H1 (cell line): ENCODE results near the gene PHETA1. TPM values are rescaled to one million over a fixed set of nuclear protein-coding genes. Genes with fewer than 3 reads are reported as not detected.

ENCODE experiments used
- CTCF ChIA-PET: fragments of 300-600 bp; sonication (Branson Sonifier 250); formaldehyde crosslinking; loops from one replicate; lab custom pipeline; 2021; ENCODE audit not compliant: partially characterized antibody; lab: Charles Lee
- POLR2A ChIA-PET: fragments of 300-600 bp; sonication (Branson Sonifier 250); formaldehyde crosslinking; loops from one replicate; lab custom pipeline; 2021; ENCODE audit warnings: inconsistent platforms; ENCODE audit not compliant: partially characterized antibody; lab: Charles Lee
- DNase-seq, 2 experiments: peaks; one replicate each; pipeline versions ENCODE4 v3.0.0 to v3.0.0-alpha.2; 2010 to 2022; ENCODE audit warnings: low spot score in 2 of 2, low read depth in 1 of 2, mixed read lengths in 1 of 2
- FAIRE-seq: peaks from 2 replicates; lab custom pipeline; 2011; peaks lifted over from hg19 to GRCh38; lab: Jason Lieb, UNC
- H2AFZ ChIP-seq: 2 replicates; pipeline ENCODE4 v1.8.1; 2012; ENCODE audit warnings: low read length, inconsistent platforms
- H2AK5ac ChIP-seq: 2 replicates; pipeline ENCODE4 v1.6.1; 2013; ENCODE audit warnings: low read depth, low read length
- H2BK120ac ChIP-seq: replicated peaks from 2 replicates; pipeline ENCODE3; 2013; ENCODE audit warnings: low read depth, low read length, inconsistent platforms
- H2BK12ac ChIP-seq: 2 replicates; pipeline ENCODE4 v1.6.1; 2013; ENCODE audit warnings: low read depth, low read length
- H2BK15ac ChIP-seq: 2 replicates; pipeline ENCODE4 v1.6.1; 2013; ENCODE audit warnings: low read length
- H2BK20ac ChIP-seq: 2 replicates; pipeline ENCODE4 v1.6.1; 2013; ENCODE audit warnings: low read length
- H2BK5ac ChIP-seq: 2 replicates; pipeline ENCODE4 v1.6.1; 2013; ENCODE audit warnings: low read depth, low read length
- H3K14ac ChIP-seq: 2 replicates; pipeline ENCODE4 v1.6.1; 2013; ENCODE audit warnings: inconsistent platforms; ENCODE audit not compliant: insufficient read length
- H3K18ac ChIP-seq: 2 replicates; pipeline ENCODE4 v1.6.1; 2013; ENCODE audit warnings: low read length; ENCODE audit errors: extremely low read depth
- H3K23ac ChIP-seq: 2 replicates; pipeline ENCODE4 v1.6.1; 2013; ENCODE audit warnings: inconsistent platforms; ENCODE audit not compliant: insufficient read length
- H3K23me2 ChIP-seq: 2 replicates; pipeline ENCODE4 v1.6.1; 2013; ENCODE audit warnings: low read depth, low read length
- H3K27ac ChIP-seq: 2 replicates; pipeline ENCODE4 v1.6.1; 2011; ENCODE audit warnings: low read depth, low read length, inconsistent platforms
- H3K27me3 ChIP-seq, 4 experiments: replicated peaks in 1 of 4; 1 replicate in 1 of 4; 2 replicates in 3 of 4; pipeline versions ENCODE4 v1.6.1 to v1.8.1; 2011 to 2013; ENCODE audit warnings: low read length in 3 of 4, mild to moderate bottlenecking in 3 of 4, inconsistent platforms in 2 of 4, mixed read lengths in 2 of 4, moderate library complexity in 1 of 4; ENCODE audit not compliant: control insufficient read depth in 3 of 4, insufficient read depth in 3 of 4; ENCODE audit errors: extremely low read depth in 1 of 4
- H3K36me3 ChIP-seq, 4 experiments: 2 replicates each; pipeline versions ENCODE4 v1.6.1 to v1.8.1; 2011 to 2013; ENCODE audit warnings: mild to moderate bottlenecking in 4 of 4, low read length in 3 of 4, moderate library complexity in 2 of 4, control low read depth in 1 of 4, inconsistent platforms in 1 of 4; ENCODE audit not compliant: insufficient read depth in 4 of 4, control insufficient read depth in 2 of 4
- H3K4ac ChIP-seq: replicated peaks from 2 replicates; pipeline ENCODE3; 2013; ENCODE audit warnings: low read length, low read depth, mixed read lengths, inconsistent platforms; ENCODE audit not compliant: insufficient read length
- H3K4me1 ChIP-seq, 4 experiments: replicated peaks in 1 of 4; 1 replicate in 1 of 4; 2 replicates in 3 of 4; pipeline versions ENCODE4 v1.6.1 to v1.8.1; 2011 to 2013; ENCODE audit warnings: low read length in 3 of 4, inconsistent platforms in 2 of 4, mixed read lengths in 1 of 4; ENCODE audit not compliant: insufficient read depth in 4 of 4, control insufficient read depth in 3 of 4
- H3K4me2 ChIP-seq, 2 experiments: 2 replicates each; pipeline versions ENCODE4 v1.6.1 to v1.8.1; 2011 to 2013; ENCODE audit warnings: low read depth in 2 of 2, low read length in 2 of 2, control low read depth in 1 of 2, inconsistent platforms in 1 of 2, mild to moderate bottlenecking in 1 of 2; ENCODE audit not compliant: insufficient read depth in 1 of 2
- H3K4me3 ChIP-seq, 4 experiments: fragments of 200-600, 300-600 bp in 1 of 4; sonication (generic), shearing (Covaris generic), sonication (Bioruptor Twin) in 1 of 4; 2 replicates each; pipeline versions ENCODE4 v1.5.1 to v1.8.1; 2011 to 2016; ENCODE audit warnings: low read length in 4 of 4, low read depth in 3 of 4, control low read depth in 2 of 4, inconsistent platforms in 2 of 4, mild to moderate bottlenecking in 2 of 4, mixed read lengths in 1 of 4, moderate library complexity in 1 of 4; ENCODE audit not compliant: insufficient read depth in 2 of 4; ENCODE audit errors: extremely low read depth in 1 of 4
- H3K56ac ChIP-seq: replicated peaks from 2 replicates; pipeline ENCODE3; 2013; ENCODE audit warnings: low read depth, mild to moderate bottlenecking, mixed read lengths, low read length, inconsistent platforms; ENCODE audit not compliant: insufficient read length
- H3K79me1 ChIP-seq: 2 replicates; pipeline ENCODE4 v1.6.1; 2013; ENCODE audit warnings: low read depth, low read length, control low read depth
- H3K79me2 ChIP-seq, 2 experiments: 2 replicates each; pipeline versions ENCODE4 v1.6.1 to v1.8.1; 2012 to 2013; ENCODE audit warnings: low read length in 2 of 2, mild to moderate bottlenecking in 2 of 2, inconsistent platforms in 1 of 2; ENCODE audit not compliant: insufficient read depth in 2 of 2, control insufficient read depth in 1 of 2
- H3K9ac ChIP-seq, 4 experiments: replicated peaks in 1 of 4; 1 replicate in 1 of 4; 2 replicates in 3 of 4; pipeline versions ENCODE4 v1.6.1 to v1.8.1; 2011 to 2013; ENCODE audit warnings: low read depth in 3 of 4, low read length in 3 of 4, control low read depth in 2 of 4, mild to moderate bottlenecking in 2 of 4, moderate library complexity in 2 of 4, inconsistent platforms in 1 of 4; ENCODE audit errors: extremely low read depth in 1 of 4
- H3K9me3 ChIP-seq, 2 experiments: 2 replicates each; pipeline versions ENCODE4 v1.6.1 to v1.8.1; 2012 to 2013; ENCODE audit warnings: mild to moderate bottlenecking in 2 of 2, moderate library complexity in 2 of 2, control low read depth in 1 of 2, inconsistent platforms in 1 of 2, low read depth in 1 of 2, low read length in 1 of 2, mixed read lengths in 1 of 2; ENCODE audit not compliant: insufficient read depth in 2 of 2
- H4K20me1 ChIP-seq, 2 experiments: replicated peaks in 1 of 2; 2 replicates each; pipeline versions ENCODE3 to v1.8.1; 2011 to 2013; ENCODE audit warnings: inconsistent platforms in 2 of 2, low read length in 2 of 2, mild to moderate bottlenecking in 1 of 2; ENCODE audit not compliant: insufficient read depth in 2 of 2, control insufficient read depth in 1 of 2
- H4K5ac ChIP-seq: 2 replicates; pipeline ENCODE4 v1.6.1; 2013; ENCODE audit warnings: low read length, low read depth, mixed read lengths, inconsistent platforms; ENCODE audit not compliant: insufficient read length
- H4K8ac ChIP-seq: 2 replicates; pipeline ENCODE4 v1.8.0; 2013; ENCODE audit warnings: mild to moderate bottlenecking, moderate library complexity, low read length, inconsistent platforms; ENCODE audit not compliant: insufficient read depth; ENCODE audit errors: extremely low read depth
- H4K91ac ChIP-seq: replicated peaks from 2 replicates; pipeline ENCODE3; 2013; ENCODE audit warnings: low read length, mixed read lengths, inconsistent platforms; ENCODE audit not compliant: insufficient read length
- ASH2L ChIP-seq: fragments of 200-600, 300-600 bp; sonication (generic); IDR thresholded peaks from one replicate; pipeline ENCODE4 v1.7.1; 2017; ENCODE audit warnings: low read length
- BACH1 ChIP-seq: IDR thresholded peaks from 2 replicates; pipeline ENCODE4 v1.6.1; 2012; ENCODE audit warnings: low read length, improper control_type of control experiment
- CHD1 ChIP-seq: IDR thresholded peaks from 2 replicates; pipeline ENCODE4 v1.6.1; 2012; ENCODE audit warnings: low read depth, low read length, improper control_type of control experiment
- CTBP2 ChIP-seq: IDR thresholded peaks from 2 replicates; pipeline ENCODE4 v1.7.0; 2011; ENCODE audit warnings: borderline replicate concordance, mild to moderate bottlenecking, moderate library complexity, mixed read lengths, low read length; ENCODE audit not compliant: insufficient read depth, insufficient read length
- EGR1 ChIP-seq: IDR thresholded peaks from 2 replicates; pipeline ENCODE4 v1.6.1; 2011; ENCODE audit warnings: low read depth, low read length, borderline replicate concordance
- POLR2A ChIP-seq, 2 experiments: IDR thresholded peaks; 1 replicate in 1 of 2; 2 replicates in 1 of 2; pipeline ENCODE4 v1.6.1; 2011; ENCODE audit warnings: low read depth in 2 of 2, low read length in 2 of 2, mild to moderate bottlenecking in 2 of 2; ENCODE audit errors: control extremely low read depth in 1 of 2
- RBBP5 ChIP-seq: IDR thresholded peaks from 2 replicates; pipeline ENCODE4 v1.7.1; 2012; ENCODE audit warnings: low read depth, mild to moderate bottlenecking, inconsistent platforms, low read length, moderate library complexity, borderline replicate concordance
- SIRT6 ChIP-seq: IDR thresholded peaks from one replicate; pipeline ENCODE4 v1.7.1; 2012; ENCODE audit warnings: low read length, inconsistent platforms
- TBP ChIP-seq: IDR thresholded peaks from 2 replicates; pipeline ENCODE4 v1.6.1; 2011; ENCODE audit warnings: low read depth, low read length, improper control_type of control experiment
- TCF12 ChIP-seq: IDR thresholded peaks from 2 replicates; pipeline ENCODE4 v1.6.1; 2011; ENCODE audit warnings: low read depth, mild to moderate bottlenecking, low read length
- TEAD4 ChIP-seq: IDR thresholded peaks from 2 replicates; pipeline ENCODE4 v1.6.1; 2012; ENCODE audit warnings: low read depth, low read length, inconsistent platforms, mixed read lengths
- WGBS, 2 experiments: shearing (Covaris generic) in 1 of 2; methylation state at CpG; one replicate each; pipeline versions ENCODE4 v1.1.6 to v1.1.7; 2013 to 2015; ENCODE audit warnings: low lambda C conversion rate in 2 of 2, mixed read lengths in 2 of 2, inconsistent platforms in 1 of 2, low coverage in 1 of 2, missing lambda C conversion rate in 1 of 2; ENCODE audit not compliant: insufficient replicate concordance in 2 of 2, insufficient coverage in 1 of 2, insufficient read length in 1 of 2; ENCODE audit errors: extremely low coverage in 1 of 2, missing lambda C conversion rate in 1 of 2; 5-methylcytosine and 5-hydroxymethylcytosine counted together
- polyA plus RNA-seq, 7 experiments: library from polyadenylated mRNA; depleted of rRNA in 3 of 7; stranded (reverse) in 5 of 7; unstranded in 2 of 7; fragments of >200 nt in 5 of 7; fragments of 200-250 nt in 2 of 7; gene quantifications; 1 replicate in 5 of 7; 2 replicates in 1 of 7; 4 replicates in 1 of 7; pipeline versions ENCODE4 v1.2.1 to v1.2.3, GENCODE V29; 2011 to 2013; ENCODE audit warnings: missing spikeins in 2 of 7, mixed read lengths in 2 of 7
- total RNA-seq: library from RNA; stranded (reverse); fragmentation: NEBNext Ultra II Directional; extraction: Animal tissue kit (Norgen Biotek cat#: 25700); gene quantifications from 2 replicates; pipeline ENCODE4 v1.2.1, GENCODE V29; 2021
- TF ChIP-seq, protein P1 (sequence below): IDR thresholded peaks from 2 replicates; pipeline ENCODE4 v1.6.1; 2012; ENCODE audit warnings: inconsistent platforms

Gene PHETA1
- total and polyA plus RNA-seq, 2 of the 8 experiments (the other 6 are each of a cell fraction or from before 2014, with no cell fraction given) = 5.2 to 12.3 TPM

- peaks cover 11% of the 10 kb centered on the region; the same call in 1 of the 2 replicates for H3K23me2 ChIP-seq
- H3K9ac ChIP-seq = peak overlapping the region; percentile 14 to 48 (median 38); a peak in 6 of 7 replicates
- no peak for DNase-seq
- peak overlapping the region; percentile 85 for H2BK120ac ChIP-seq
- H2BK15ac ChIP-seq = no peak overlapping the region
- peaks cover 4 to 9% of the 10 kb centered on the region in 2 experiments for H4K20me1 ChIP-seq
- peak overlapping the region; percentile 77 to 79 for H3K4me2 ChIP-seq
- H3K18ac ChIP-seq = peak overlapping the region; percentile 97
- H4K8ac ChIP-seq = peak overlapping the region; percentile 92; the same call in 1 of the 2 replicates
- peak overlapping the region; percentile 95 for H4K91ac ChIP-seq
- peak overlapping the region; percentile 88 for H2BK12ac ChIP-seq
- H3K4me3 ChIP-seq = peak overlapping the region; percentile 40 to 93 (median 56)
- H3K4ac ChIP-seq = no peak overlapping the region
- peaks cover 10% of the 10 kb centered on the region for H3K79me1 ChIP-seq
- no peaks in the 10 kb centered on the region for H3K36me3 ChIP-seq
- H3K23ac ChIP-seq = no peak overlapping the region
- no peaks in the 10 kb centered on the region for H3K27me3 ChIP-seq
- ChIA-PET POLR2A (interaction anchor here (0.6 to 6.4 kb wide), 24 partner anchors 8 to 609 kb away, joined by 3 to 64 read pairs (median 5); partner anchors contain the start of genes ACAD10, ATXN2, BRAP and ERP29), CTCF (interaction anchor here (0.6 to 22.8 kb wide), 9 partner anchors 8 to 94 kb away, joined by 3 to 838 read pairs (median 3); no protein-coding TSS in a partner anchor)
- no peak overlapping the region for H3K14ac ChIP-seq
- peak overlapping the region; percentile 87 for H3K27ac ChIP-seq
- H2AK5ac ChIP-seq = peak overlapping the region; percentile 93
- WGBS, 2 experiments = 29% methylated on average over 20 of the region's 21 CpGs; no CpG with 5 or more reads in 1 of the 2 experiments
- H2BK5ac ChIP-seq = peak overlapping the region; percentile 88
- peaks cover 5 to 41% (median 25%) of the 10 kb centered on the region in 4 experiments for H3K4me1 ChIP-seq
- H4K5ac ChIP-seq = peak overlapping the region; percentile 90
- no peak overlapping the region for H3K56ac ChIP-seq
- H2AFZ ChIP-seq = peak overlapping the region; percentile 33; the same call in 1 of the 2 replicates
- peaks cover 31 to 36% of the 10 kb centered on the region in 2 experiments for H3K79me2 ChIP-seq
- FAIRE-seq = no peak
- H2BK20ac ChIP-seq = peak overlapping the region; percentile 97; the same call in 1 of the 2 replicates
- no peaks in the 10 kb centered on the region for H3K9me3 ChIP-seq
- peak; percentile 90; the same call in 1 of the 2 replicates for TF ChIP-seq RBBP5
- no peak for TF ChIP-seq SIRT6
- TF ChIP-seq EGR1 = peak; percentile 91; the same call in 1 of the 2 replicates
- TF ChIP-seq TBP = peak; percentile 15; the same call in 1 of the 2 replicates
- peak; percentile 49; the same call in 1 of the 2 replicates for TF ChIP-seq BACH1
- TF ChIP-seq, protein P1, sequence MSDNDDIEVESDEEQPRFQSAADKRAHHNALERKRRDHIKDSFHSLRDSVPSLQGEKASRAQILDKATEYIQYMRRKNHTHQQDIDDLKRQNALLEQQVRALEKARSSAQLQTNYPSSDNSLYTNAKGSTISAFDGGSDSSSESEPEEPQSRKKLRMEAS = peak; percentile 50; the same call in 1 of the 2 replicates
- TF ChIP-seq TCF12 = no peak
- TF ChIP-seq TEAD4 = peak; percentile 68; the same call in 1 of the 2 replicates
- no peak for TF ChIP-seq CTBP2
- peak; percentile 97 for TF ChIP-seq ASH2L
- peak in 1 of 2 experiments; percentile 73; a peak in 1 of 3 replicates for TF ChIP-seq POLR2A (IDR thresholded peaks at IDR 0.05; ENCODE audit: control extremely low read depth in 1 of 2, low read depth in 2 of 2, low read length in 2 of 2)
- TF ChIP-seq CHD1 = no peak
Observed at GRCh38 chr12:111404362-111405148, 35.7 kb upstream of the PHETA1 start.
